Stimulated activated CD8-positive, alpha-beta memory T cell treated with anti-CD3 and anti-CD28 coated beads, Interleukin-2, amount 100 ng/mL, for 1 hour (primary cell): ENCODE results near the gene CROCC2.

Experiments used
- DNase-seq, 2 donors: peaks; one replicate each; pipeline ENCODE4 v3.0.0-alpha.2; 2020; ENCODE audit warnings: low read depth in 2 of 2

CROCC2 gene

DNA sequence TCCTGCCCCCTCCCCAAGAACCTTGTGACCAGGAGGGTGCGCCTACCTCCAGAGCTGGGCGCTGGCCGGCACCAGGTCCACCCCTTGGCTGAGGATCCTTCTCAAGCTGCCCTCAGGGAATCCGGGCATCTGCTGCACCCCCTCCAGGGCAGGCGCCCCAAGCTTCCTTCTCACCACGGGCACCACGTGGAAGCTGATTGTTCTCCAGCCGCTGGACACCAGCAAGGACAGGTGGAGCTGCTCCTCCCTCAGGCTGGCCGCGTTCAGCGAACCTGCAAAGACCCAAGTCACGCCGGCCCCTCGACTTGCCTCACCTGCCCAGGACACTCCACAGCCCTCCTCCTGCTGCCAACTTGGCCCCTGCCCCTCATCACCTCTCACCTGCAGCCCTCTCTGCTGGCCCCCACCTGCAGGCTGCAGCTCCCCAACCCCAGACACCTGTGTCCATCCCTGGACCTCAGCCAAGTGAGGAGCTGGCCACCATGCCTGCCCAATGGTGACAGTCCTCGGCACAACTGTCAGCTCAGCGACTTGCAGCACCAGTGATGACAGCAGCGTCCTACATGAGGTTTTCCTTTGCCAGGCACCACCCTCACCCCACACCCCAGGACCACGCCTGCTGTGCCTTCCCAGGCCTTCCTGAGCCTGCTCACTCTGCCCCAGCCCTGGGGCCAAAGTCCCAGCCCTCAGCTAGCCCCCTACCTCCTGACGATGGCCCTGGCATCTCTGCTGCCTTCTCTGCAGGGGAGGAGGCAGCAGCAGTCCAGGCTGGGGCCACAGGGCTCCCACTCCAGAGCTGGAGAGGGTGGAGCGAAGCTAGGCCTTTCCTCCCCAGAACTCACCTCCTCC, 14.4 kb upstream of the CROCC2 start:
- DNase-seq: no peak

GRCh38 chr2:240892356-240892755, 13.8 kb upstream of the CROCC2 start:
- no peak for DNase-seq

GRCh38 chr2:240892925-240893324, 13.2 kb upstream of the CROCC2 start:
- no peak for DNase-seq

DNA sequence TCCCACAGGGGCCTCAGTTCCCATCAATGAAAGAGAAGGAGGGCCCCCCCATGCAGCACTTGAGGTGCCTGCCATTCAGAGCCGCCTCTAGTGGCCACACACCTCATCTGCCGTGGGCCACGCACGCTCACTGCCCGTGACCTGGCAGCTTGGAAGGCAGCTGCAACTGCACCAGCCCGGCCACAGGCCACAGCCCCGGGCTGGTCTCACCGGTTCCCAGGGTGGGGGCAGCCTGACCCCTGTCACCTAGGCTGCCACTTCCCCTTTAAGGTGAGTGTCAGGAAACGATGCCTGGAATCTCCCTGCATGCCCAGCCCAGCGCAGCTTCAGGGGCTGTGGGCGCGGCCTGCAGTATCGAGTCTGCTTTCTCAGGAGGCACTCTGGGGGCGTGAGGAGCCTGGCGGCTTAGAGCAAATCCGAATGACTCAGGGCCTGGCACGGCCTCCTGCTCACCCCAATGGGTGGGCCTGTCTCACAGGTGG, 12.7 kb upstream of the CROCC2 start:
- DNase-seq: no peak

- DNase-seq: no peak
These were observed 12.1 kb upstream of the CROCC2 start for GRCh38 chr2:240894006-240894405.

GRCh38 chr2:240894836-240895558, 11.1 kb upstream of the CROCC2 start:
- no peak for DNase-seq

DNA sequence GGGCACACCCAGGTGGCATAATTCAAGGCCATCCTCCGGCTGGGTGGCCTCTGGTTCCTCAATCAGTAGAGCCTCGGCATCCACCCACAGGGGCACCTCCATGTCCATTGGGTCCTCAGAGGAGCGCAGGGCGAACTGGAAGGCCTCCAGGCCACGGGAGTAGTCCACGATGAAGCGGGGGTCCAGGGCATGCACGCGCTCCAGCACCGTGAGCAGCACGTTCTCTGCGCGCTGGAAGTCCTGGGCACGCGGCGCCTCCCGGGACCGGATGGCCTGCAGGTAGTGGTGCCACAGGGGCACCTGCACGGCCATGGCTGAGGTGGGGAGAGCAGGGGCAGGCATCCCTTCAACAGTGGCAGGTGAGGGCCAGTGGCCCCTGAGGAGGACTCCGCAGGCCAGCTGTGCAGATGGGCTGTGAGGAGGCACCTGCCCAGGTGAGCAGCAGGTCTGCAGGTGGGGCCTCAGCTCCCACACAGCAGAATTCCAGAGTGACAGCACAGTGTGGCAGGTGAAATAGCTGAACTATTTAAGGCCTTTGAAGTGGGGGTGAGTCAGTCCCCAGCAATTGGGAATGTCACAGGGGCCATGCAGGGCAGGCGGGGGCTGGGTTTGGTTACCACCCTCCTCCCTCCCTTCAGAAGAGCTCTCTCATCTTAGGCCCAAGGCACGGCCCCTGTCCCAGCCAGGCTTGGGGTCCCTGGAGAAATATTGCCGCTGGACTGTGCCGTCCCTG, 10.3 kb upstream of the CROCC2 start, which contains the start of gene MAB21L4:
Gene MAB21L4 (minus strand): TSS at position 501 of the 733 bp plus-strand sequence. CDS start 159 bp downstream, at position 342.
- DNase-seq: no peak

- no peak for DNase-seq
These were observed 9.7 kb upstream of the CROCC2 start for GRCh38 chr2:240896394-240896793.

- DNase-seq: no peak
These were observed 9.1 kb upstream of the CROCC2 start for GRCh38 chr2:240896871-240897692.

- no peak for DNase-seq
These were observed 7.9 kb upstream of the CROCC2 start for GRCh38 chr2:240898108-240898730.

- no peak for DNase-seq
These were observed 7.2 kb upstream of the CROCC2 start for GRCh38 chr2:240898731-240899467.

DNA sequence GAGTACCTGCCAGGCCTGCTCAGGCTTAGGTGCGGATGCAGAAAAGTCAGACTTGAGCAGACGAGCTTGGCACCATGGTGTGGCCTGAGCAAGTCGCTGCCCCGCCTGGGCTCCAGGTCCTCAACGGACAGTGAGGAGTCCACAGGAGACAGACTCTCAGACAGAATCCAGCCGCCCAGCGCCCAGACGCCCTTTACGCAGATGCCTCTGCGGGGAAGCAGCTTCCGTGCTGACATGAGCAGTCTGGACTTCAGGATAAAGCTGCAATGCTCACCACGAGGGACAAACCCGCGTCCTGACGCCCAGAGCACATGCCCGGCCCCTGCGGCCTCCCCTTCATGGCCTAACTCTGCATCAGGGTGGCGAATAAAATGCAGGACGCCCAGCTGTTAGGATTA, 6.7 kb upstream of the CROCC2 start:
- no peak for DNase-seq

GRCh38 chr2:240900141-240900860, 5.8 kb upstream of the CROCC2 start:
- no peak for DNase-seq

DNA sequence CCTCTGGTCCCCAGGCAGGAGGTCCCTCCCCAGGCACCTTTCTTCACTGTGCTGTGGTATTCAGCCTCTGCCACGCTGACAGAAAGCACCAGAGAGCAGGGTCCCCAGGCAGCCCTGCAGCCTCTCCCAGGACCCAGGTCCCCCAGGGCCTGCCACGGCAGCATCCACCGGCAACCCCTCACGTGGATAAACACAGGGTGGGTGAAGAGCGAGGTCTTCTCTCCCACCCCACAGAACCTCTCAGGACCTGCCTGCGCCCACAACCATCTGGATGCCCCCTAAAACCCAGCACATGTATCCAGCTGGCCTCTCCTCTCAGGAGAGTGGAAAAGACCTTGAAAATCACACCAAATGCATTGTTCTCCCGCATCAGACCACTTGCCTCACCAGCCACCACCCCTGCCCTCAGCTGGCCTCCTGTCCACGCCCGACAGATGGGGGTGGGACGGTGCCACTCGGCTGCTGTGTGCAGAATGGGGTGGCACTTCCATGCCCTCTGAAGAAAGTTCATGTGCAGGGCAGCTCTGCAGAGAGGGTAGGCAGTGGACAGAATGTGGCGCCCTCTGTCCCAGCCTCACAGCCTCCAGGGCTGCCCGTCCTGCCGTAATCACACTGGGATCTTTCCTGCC, 4.0 kb upstream of the CROCC2 start:
- DNase-seq: no peak

DNA sequence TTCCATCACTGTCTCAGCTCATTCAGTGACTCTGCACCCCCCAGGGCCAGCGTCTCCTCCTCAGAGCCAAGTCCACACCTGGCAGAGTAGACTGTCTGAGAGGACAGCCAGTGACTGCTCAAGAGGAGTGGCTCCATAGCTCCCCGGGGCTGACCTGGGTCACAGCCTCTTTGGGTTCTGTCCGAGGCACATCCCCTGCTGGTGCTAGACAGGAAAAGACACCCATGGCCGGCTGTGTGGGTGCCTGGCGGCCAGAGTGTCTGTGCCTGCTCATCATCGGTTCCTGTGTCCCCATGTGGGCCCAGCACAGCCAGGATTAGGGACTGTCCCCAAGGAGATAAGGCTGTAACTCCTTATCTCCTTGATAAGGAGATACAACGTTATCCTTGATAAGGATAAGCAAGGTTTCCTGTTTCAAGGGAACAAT, 3.5 kb upstream of the CROCC2 start:
- DNase-seq: no peak

GRCh38 chr2:240903191-240904060, 2.7 kb upstream of the CROCC2 start:
- no peak for DNase-seq

DNA sequence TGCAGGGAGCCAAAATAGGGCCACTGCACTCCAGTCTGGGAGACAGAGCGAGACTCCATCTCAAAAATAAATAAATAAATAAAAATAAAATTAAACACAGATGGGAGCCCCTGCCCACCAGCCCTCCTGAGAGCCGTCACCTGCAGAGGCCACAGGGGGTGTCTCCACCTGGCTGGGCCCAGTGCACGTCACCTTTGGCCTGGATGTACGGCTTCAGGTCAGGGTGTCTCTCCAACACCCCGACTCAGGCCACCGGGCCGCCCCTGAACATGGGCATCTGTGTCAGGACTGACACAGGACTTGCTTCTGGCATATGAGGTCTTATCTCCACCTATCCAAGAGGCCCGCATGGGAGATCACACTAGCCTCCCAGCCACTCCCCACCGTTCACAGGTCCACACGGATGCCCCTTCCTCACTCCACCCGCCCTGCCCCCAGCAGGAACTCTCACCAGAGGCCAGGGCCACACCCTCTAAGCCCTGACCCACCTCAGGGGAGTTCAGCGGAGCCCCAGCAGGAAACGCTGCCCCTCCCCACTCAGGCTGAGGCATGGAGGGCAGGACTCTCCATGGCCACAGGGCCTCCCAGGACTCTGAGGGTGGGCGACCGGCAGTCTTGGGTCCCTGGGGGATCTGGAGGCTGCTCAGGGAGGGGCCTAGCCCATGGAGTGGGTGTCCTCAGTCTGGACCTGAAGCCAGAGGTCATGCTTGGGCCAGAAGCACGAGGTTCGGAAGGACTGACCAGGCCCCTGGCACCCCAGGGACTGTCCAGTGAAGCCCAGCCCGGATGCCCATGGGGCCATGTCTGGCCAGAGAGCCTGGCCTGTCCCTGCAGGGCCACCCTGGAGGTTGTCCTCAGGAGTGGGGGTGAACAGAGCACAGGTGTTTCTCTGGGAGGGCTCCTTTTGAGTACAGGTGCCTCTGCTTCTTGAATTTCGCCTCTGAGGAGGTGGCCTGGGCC, 1.6 kb upstream of the CROCC2 start:
- no peak for DNase-seq
